Glutamatergic neuron (in vitro differentiated cells): ENCODE data around the gene MYO1D. TPM values are rescaled to one million over a fixed set of nuclear protein-coding genes. Genes with fewer than 3 reads are reported as not detected.

Source experiments
- DNase-seq: peaks from one replicate; pipeline ENCODE4 v3.0.0; 2022
- H3K27ac Mint-ChIP-seq: one replicate; pipeline ENCODE4 v1.8.0; 2020; ENCODE audit warnings: mild to moderate bottlenecking, mixed read lengths, inconsistent platforms; ENCODE audit not compliant: unreplicated experiment
- H3K27me3 Mint-ChIP-seq: one replicate; pipeline ENCODE4 v1.8.0; 2020; ENCODE audit warnings: mild to moderate bottlenecking, moderate library complexity, mixed read lengths, inconsistent platforms; ENCODE audit not compliant: unreplicated experiment
- H3K36me3 Mint-ChIP-seq: one replicate; pipeline ENCODE4 v1.8.0; 2020; ENCODE audit warnings: mild to moderate bottlenecking, mixed read lengths, inconsistent platforms; ENCODE audit not compliant: unreplicated experiment
- H3K4me1 Mint-ChIP-seq: one replicate; pipeline ENCODE4 v1.8.0; 2020; ENCODE audit warnings: mild to moderate bottlenecking, low read depth, mixed read lengths, inconsistent platforms; ENCODE audit not compliant: unreplicated experiment
- H3K4me3 Mint-ChIP-seq: one replicate; pipeline ENCODE4 v1.8.0; 2020; ENCODE audit warnings: mild to moderate bottlenecking, mixed read lengths, inconsistent platforms; ENCODE audit not compliant: unreplicated experiment
- H3K9me3 Mint-ChIP-seq: one replicate; pipeline ENCODE4 v1.8.0; 2020; ENCODE audit warnings: mild to moderate bottlenecking, moderate library complexity, mixed read lengths, inconsistent platforms; ENCODE audit not compliant: unreplicated experiment
- total RNA-seq: library from RNA; stranded (reverse); fragmentation: NEBNext Ultra II Directional; extraction: Animal tissue kit (Norgen Biotek cat#: 25700); gene quantifications from one replicate; pipeline ENCODE4 v1.2.1, GENCODE V29; 2021; ENCODE audit not compliant: unreplicated experiment
- TF ChIP-seq, protein P1 (sequence below): fragments of 200-600 bp; sonication (generic); IDR thresholded peaks from one replicate; pipeline ENCODE4 v1.5.0; 2021; ENCODE audit not compliant: partially characterized antibody, unreplicated experiment

MYO1D gene
- total RNA-seq, 1 donor from 2014 or later, result 5.3 TPM

DNA sequence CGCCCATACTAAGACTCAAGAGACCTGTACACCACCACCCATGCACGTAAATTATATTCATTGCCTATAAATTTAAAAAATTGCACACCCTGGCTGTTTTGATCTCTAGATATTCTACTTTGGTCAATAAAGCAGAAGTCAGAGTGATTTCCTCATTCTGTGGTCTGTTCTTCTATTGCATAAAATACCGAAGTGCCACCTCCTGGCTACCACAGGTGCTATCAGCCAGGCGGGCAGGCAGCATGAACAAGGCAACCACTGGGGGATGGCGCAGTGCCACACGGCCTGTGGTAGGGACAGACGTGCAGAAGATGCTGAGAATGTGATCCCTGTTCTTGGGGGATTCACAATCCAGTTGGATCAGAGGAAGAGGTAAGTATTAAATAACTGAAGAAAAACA is 267.8 kb downstream of the MYO1D start:
- Mint-ChIP-seq H3K27me3 (no peaks in the 10 kb centered on the region), H3K4me3 (no peak overlapping the region), H3K36me3 (no peaks in the 10 kb centered on the region), H3K4me1 (no peaks in the 10 kb centered on the region), H3K27ac (no peak overlapping the region), H3K9me3 (peaks cover 2% of the 10 kb centered on the region)
- no peak for DNase-seq
- TF ChIP-seq, protein P1, sequence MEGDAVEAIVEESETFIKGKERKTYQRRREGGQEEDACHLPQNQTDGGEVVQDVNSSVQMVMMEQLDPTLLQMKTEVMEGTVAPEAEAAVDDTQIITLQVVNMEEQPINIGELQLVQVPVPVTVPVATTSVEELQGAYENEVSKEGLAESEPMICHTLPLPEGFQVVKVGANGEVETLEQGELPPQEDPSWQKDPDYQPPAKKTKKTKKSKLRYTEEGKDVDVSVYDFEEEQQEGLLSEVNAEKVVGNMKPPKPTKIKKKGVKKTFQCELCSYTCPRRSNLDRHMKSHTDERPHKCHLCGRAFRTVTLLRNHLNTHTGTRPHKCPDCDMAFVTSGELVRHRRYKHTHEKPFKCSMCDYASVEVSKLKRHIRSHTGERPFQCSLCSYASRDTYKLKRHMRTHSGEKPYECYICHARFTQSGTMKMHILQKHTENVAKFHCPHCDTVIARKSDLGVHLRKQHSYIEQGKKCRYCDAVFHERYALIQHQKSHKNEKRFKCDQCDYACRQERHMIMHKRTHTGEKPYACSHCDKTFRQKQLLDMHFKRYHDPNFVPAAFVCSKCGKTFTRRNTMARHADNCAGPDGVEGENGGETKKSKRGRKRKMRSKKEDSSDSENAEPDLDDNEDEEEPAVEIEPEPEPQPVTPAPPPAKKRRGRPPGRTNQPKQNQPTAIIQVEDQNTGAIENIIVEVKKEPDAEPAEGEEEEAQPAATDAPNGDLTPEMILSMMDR, result no peak

DNA sequence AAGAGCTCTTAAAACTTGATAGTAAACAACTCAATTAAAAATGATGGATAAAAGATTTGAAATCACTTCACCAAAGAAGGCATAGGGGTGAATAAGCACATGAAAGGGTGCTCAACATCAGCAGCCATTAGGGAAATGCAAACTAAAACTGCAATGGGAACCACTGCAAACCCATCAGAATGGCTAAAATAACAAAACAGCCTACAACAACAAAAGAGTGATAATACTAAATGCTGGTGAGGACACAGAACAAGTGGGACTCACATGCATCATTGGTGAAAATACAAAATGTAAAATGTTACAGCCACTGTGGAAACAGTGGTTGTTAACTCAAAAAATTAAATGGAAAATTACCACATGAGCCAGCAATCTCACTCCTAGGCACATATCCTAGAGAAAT is 268.7 kb downstream of the MYO1D start:
- no peaks in the 10 kb centered on the region for H3K36me3 Mint-ChIP-seq
- H3K27me3 Mint-ChIP-seq, result no peaks in the 10 kb centered on the region
- peaks cover 2% of the 10 kb centered on the region for H3K9me3 Mint-ChIP-seq
- DNase-seq, result no peak
- no peak overlapping the region for H3K4me3 Mint-ChIP-seq
- H3K4me1 Mint-ChIP-seq, result no peaks in the 10 kb centered on the region
- no peak overlapping the region for H3K27ac Mint-ChIP-seq
- TF ChIP-seq, protein P1, result no peak

DNA sequence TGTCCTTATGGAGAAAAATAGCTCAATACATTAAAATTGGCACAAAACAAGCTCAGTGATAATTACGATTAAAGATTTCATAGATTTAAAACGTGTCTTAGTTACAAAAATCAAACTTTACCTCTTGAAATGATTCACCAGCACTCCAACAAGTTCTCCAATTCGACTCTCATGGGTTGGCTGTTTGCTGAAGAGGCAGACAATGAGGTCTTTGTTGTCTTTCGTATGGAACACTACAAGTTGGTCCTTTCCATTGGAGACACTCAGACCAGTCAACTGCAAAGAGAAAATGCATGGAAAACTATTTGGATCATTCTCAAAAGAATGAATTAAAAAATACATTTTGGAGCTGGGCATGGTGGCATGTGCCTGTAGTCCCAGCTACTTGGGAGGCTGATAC is 272.0 kb downstream of the MYO1D start:
- DNase-seq, result no peak

DNA sequence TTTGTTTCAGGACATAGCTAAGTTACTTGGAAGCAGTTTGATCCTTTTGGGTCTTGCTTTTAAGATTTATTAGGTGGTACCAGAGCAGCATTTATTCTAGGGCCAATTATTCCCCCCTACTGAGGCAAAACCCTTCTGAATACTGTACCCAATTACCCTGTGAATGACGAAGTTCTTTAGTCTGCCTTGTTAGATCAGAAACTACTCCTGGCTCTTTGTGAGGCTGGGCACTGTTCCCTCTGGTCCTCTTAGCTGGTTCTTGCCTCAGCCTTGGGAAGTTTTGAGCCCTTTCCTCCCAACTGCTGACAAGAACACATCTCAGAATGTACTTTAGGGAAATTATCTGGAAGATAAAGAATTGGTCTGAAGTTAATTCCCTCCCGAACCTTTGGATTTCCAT is 274.5 kb downstream of the MYO1D start:
- H3K36me3 Mint-ChIP-seq, result peaks cover 13% of the 10 kb centered on the region
- H3K27ac Mint-ChIP-seq, result no peak overlapping the region
- no peaks in the 10 kb centered on the region for H3K27me3 Mint-ChIP-seq
- TF ChIP-seq, protein P1, result no peak
- no peak overlapping the region for H3K4me3 Mint-ChIP-seq
- H3K4me1 Mint-ChIP-seq, result no peaks in the 10 kb centered on the region
- no peaks in the 10 kb centered on the region for H3K9me3 Mint-ChIP-seq
- DNase-seq, result no peak

More for the DNA sequence above, 272.0 kb downstream of the MYO1D start:
- no peaks in the 10 kb centered on the region for H3K9me3 Mint-ChIP-seq
- no peaks in the 10 kb centered on the region for H3K4me1 Mint-ChIP-seq
- TF ChIP-seq, protein P1, result no peak
- peaks cover 8% of the 10 kb centered on the region for H3K36me3 Mint-ChIP-seq
- H3K4me3 Mint-ChIP-seq, result no peak overlapping the region
- H3K27ac Mint-ChIP-seq, result no peak overlapping the region
- H3K27me3 Mint-ChIP-seq, result no peaks in the 10 kb centered on the region

DNA sequence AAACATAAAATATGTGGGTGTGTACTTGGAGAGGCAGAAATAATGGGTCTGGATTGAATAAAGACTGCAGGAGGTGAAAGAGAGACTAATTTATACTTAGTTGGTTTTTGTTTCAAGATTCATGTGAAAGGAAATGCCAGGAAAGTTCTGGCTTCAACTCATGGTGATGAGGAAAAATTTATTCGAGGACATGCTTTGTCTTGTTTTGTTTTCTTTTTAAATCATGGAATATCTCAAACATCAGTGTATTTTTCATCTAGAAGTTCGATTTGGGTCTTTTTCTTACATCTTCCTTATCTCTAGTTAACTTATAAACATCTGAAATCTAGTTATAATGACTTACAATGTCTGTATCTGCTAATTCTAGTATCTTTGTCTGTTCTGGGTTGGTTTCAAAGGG is 275.1 kb downstream of the MYO1D start:
- Mint-ChIP-seq H3K27me3 (peaks cover under 1% of the 10 kb centered on the region), H3K9me3 (no peaks in the 10 kb centered on the region), H3K36me3 (peaks cover 13% of the 10 kb centered on the region), H3K4me3 (no peak overlapping the region), H3K27ac (no peak overlapping the region), H3K4me1 (peaks cover 2% of the 10 kb centered on the region)
- DNase-seq, result no peak
- TF ChIP-seq, protein P1, result no peak
